GM12878 (cell line): ENCODE measurements around the gene FUBP3. TPM values are rescaled to one million over a fixed set of nuclear protein-coding genes. Genes with fewer than 3 reads are reported as not detected.

Experiments used
- ATAC-seq: fragments of 200-7000 bp; cut with Tn5 transposase; 3 replicates; pipeline ENCODE4 v1.9.1; 2020; ENCODE audit warnings: mild to moderate bottlenecking, moderate library complexity
- BruUV-seq: library from RNA; stranded (reverse); fragments of 400-500 nt; replicated peaks from 2 replicates; lab custom pipeline; 2021; lab: Mats Ljungman, UMichigan
- CTCF ChIA-PET: fragments of 300-600 bp; sonication (Branson Sonifier 250); formaldehyde crosslinking; extraction: SDS; loops from one replicate; lab custom pipeline; 2021; ENCODE audit warnings: inconsistent platforms; lab: Yijun Ruan, JAX
- POLR2A ChIA-PET: fragments of 350-600 bp; formaldehyde crosslinking; extraction: SDS; loops from one replicate; lab custom pipeline; 2021; ENCODE audit warnings: inconsistent platforms; lab: Charles Lee
- RAD21 ChIA-PET: fragments of 300-600 bp; sonication (Branson Sonifier 250); formaldehyde crosslinking; loops from one replicate; lab custom pipeline; 2023; ENCODE audit warnings: antibody characterized with exemption; ENCODE audit not compliant: unreplicated experiment; lab: Charles Lee
- SMC1A ChIA-PET: fragments of 300-600 bp; sonication (Branson Sonifier 250); formaldehyde crosslinking; loops from one replicate; lab custom pipeline; 2023; ENCODE audit not compliant: unreplicated experiment, uncharacterized antibody; lab: Charles Lee
- DNase-seq: peaks from one replicate; pipeline ENCODE4 v3.0.0-alpha.2; 2011; ENCODE audit warnings: low read depth, low spot score
- FAIRE-seq: peaks from 3 replicates; lab custom pipeline; 2011; peaks lifted over from hg19 to GRCh38; lab: Jason Lieb, UNC
- H2AFZ ChIP-seq: 2 replicates; pipeline ENCODE4 v1.6.0; 2011; ENCODE audit warnings: low read depth, low read length, control low read depth; ENCODE audit not compliant: control insufficient read depth
- H3K27ac ChIP-seq: 2 replicates; pipeline ENCODE4 v1.5.1; 2011; ENCODE audit warnings: control low read depth; ENCODE audit not compliant: control insufficient read depth, insufficient read depth
- H3K27me3 ChIP-seq, 2 experiments: replicated peaks in 1 of 2; 2 replicates each; pipeline versions ENCODE4 v1.6.0 to v1.6.1; 2011; ENCODE audit warnings: low read length in 1 of 2; ENCODE audit not compliant: control insufficient read depth in 2 of 2, insufficient read depth in 2 of 2
- H3K36me3 ChIP-seq, 2 experiments: 2 replicates each; pipeline ENCODE4 v1.5.1; 2011; ENCODE audit warnings: low read length in 1 of 2; ENCODE audit not compliant: control insufficient read depth in 2 of 2, insufficient read depth in 2 of 2
- H3K4me1 ChIP-seq: 2 replicates; pipeline ENCODE4 v1.6.1; 2011; ENCODE audit warnings: mild to moderate bottlenecking, low read length, moderate library complexity, mixed read lengths; ENCODE audit not compliant: control insufficient read depth, insufficient read depth
- H3K4me2 ChIP-seq: 2 replicates; pipeline ENCODE4 v1.6.0; 2011; ENCODE audit warnings: control low read depth; ENCODE audit not compliant: control insufficient read depth, insufficient read depth
- H3K4me3 ChIP-seq: fragments of 200-600 bp; sonication (generic); 2 replicates; pipeline ENCODE4 v1.5.1; 2016
- H3K79me2 ChIP-seq: 2 replicates; pipeline ENCODE4 v1.6.0; 2011; ENCODE audit warnings: low read length; ENCODE audit not compliant: control insufficient read depth, insufficient read depth
- H3K9ac ChIP-seq: 2 replicates; pipeline ENCODE4 v1.8.0; 2011; ENCODE audit warnings: low read length, control low read depth, mixed read lengths; ENCODE audit not compliant: control insufficient read depth, insufficient read depth
- H3K9me3 ChIP-seq: replicated peaks from 3 replicates; pipeline ENCODE4 v1.5.1; 2011; ENCODE audit warnings: mild to moderate bottlenecking, low read length; ENCODE audit not compliant: control insufficient read depth, insufficient read depth
- H4K20me1 ChIP-seq: 2 replicates; pipeline ENCODE4 v1.6.0; 2011; ENCODE audit not compliant: control insufficient read depth, insufficient read depth
- BHLHE40 ChIP-seq, 2 experiments: fragments of 450-650 bp in 1 of 2; IDR thresholded peaks; 2 replicates each; pipeline ENCODE4 v1.6.1; 2011 to 2017; ENCODE audit warnings: low read depth in 2 of 2, borderline replicate concordance in 1 of 2, improper control_type of control experiment in 1 of 2, low read length in 1 of 2, mild to moderate bottlenecking in 1 of 2
- CEBPB ChIP-seq, 2 experiments: fragments of 150-350 bp in 1 of 2; IDR thresholded peaks; 2 replicates each; pipeline ENCODE4 v1.6.1; 2012 to 2014; ENCODE audit warnings: low read depth in 2 of 2, low read length in 2 of 2, borderline replicate concordance in 1 of 2, inconsistent platforms in 1 of 2
- CHD4 ChIP-seq: fragments of 200-600 bp; sonication (generic); IDR thresholded peaks from 2 replicates; pipeline ENCODE4 v1.6.1; 2016; ENCODE audit warnings: mild to moderate bottlenecking
- EP300 ChIP-seq, 2 experiments: fragments of 150-350 bp in 1 of 2; IDR thresholded peaks; 2 replicates each; pipeline ENCODE4 v1.6.1; 2011 to 2012; ENCODE audit warnings: low read depth in 2 of 2, low read length in 2 of 2, borderline replicate concordance in 1 of 2, improper control_type of control experiment in 1 of 2, inconsistent platforms in 1 of 2; ENCODE audit not compliant: control insufficient read depth in 1 of 2
- ESRRA ChIP-seq: IDR thresholded peaks from 2 replicates; pipeline ENCODE4 v1.6.1; 2012; ENCODE audit warnings: mild to moderate bottlenecking, low read length, improper control_type of control experiment
- KAT2A ChIP-seq: conservative IDR thresholded peaks from 2 replicates; pipeline ENCODE4 v1.6.1; 2011; ENCODE audit warnings: low read depth, low read length; ENCODE audit not compliant: control insufficient read depth
- NR2C1 ChIP-seq: fragments of 450-650 bp; IDR thresholded peaks from 2 replicates; pipeline ENCODE4 v1.6.1; 2017; ENCODE audit warnings: antibody characterized with exemption, mild to moderate bottlenecking, moderate library complexity
- SREBF2 ChIP-seq: IDR thresholded peaks from 2 replicates; pipeline ENCODE4 v1.6.1; 2012; ENCODE audit warnings: mild to moderate bottlenecking, low read length
- ZNF24 ChIP-seq: fragments of 450-650 bp; IDR thresholded peaks from 2 replicates; pipeline ENCODE4 v1.6.1; 2017; ENCODE audit warnings: antibody characterized with exemption, mild to moderate bottlenecking
- WGBS: methylation state at CpG from one replicate; pipeline ENCODE4 v1.1.6; 2016; ENCODE audit warnings: low lambda C conversion rate; ENCODE audit not compliant: insufficient replicate concordance, insufficient coverage; ENCODE audit errors: missing lambda C conversion rate; 5-methylcytosine and 5-hydroxymethylcytosine counted together
- in situ Hi-C: fragments of 300-500 bp; cut with MboI; formaldehyde crosslinking; loops from 9 replicates; pipeline ENCODE4 v1.14.3; 2018; ENCODE audit warnings: mixed read lengths
- intact Hi-C: fragments of 100-400 bp; cut with micrococcal nuclease; formaldehyde crosslinking; loops from one replicate; pipeline ENCODE4 v1.14.2; 2022; ENCODE audit not compliant: unreplicated experiment
- polyA plus RNA-seq, 11 experiments: library from polyadenylated mRNA; depleted of rRNA in 4 of 11; unstranded in 6 of 11; stranded (reverse) in 5 of 11; fragments of >200 nt; fragmentation: Nextera tagmentation in 4 of 11; fragmentation: Illumina TruSeq in 1 of 11; extraction: Ambion mirVana in 4 of 11; extraction: Trizol in 1 of 11; gene quantifications; 1 replicate in 1 of 11; 2 replicates in 10 of 11; pipeline versions ENCODE4 v1.2.1 to v1.2.3, GENCODE V29; 2011 to 2016; ENCODE audit warnings: inconsistent platforms in 2 of 11, missing spikeins in 2 of 11, low read depth in 1 of 11
- total RNA-seq, 4 experiments: library from RNA; depleted of rRNA in 3 of 4; stranded (reverse); fragments of >200 nt in 3 of 4; fragmentation: Illumina TruSeq in 1 of 4; extraction: Trizol in 1 of 4; gene quantifications; 2 replicates each; pipeline versions ENCODE4 v1.2.1 to v1.2.3, GENCODE V29; 2013 to 2021

The FUBP3 gene
- total and polyA plus RNA-seq, 10 of the 15 experiments (the other 5 are each of a cell fraction or from before 2014, with no cell fraction given): 2.4 to 49.4 (median 37.2) TPM

GRCh38 chr9:130666393-130667119 is 87.2 kb downstream of the FUBP3 start:
- WGBS: 28% methylated on average over 50 of the region's 60 CpGs
- H3K27me3 ChIP-seq: peaks cover 14 to 26% of the 10 kb centered on the region in 2 experiments
- no TSS peak for BruUV-seq
- no peak overlapping the region for H3K4me3 ChIP-seq
- no peaks in the 10 kb centered on the region for H3K4me1 ChIP-seq
- ATAC-seq: no peak
- ChIA-PET CTCF (no interaction called here), POLR2A (no interaction called here), RAD21 (no interaction called here), SMC1A (no interaction called here)
- H3K9ac ChIP-seq: no peak overlapping the region
- H3K27ac ChIP-seq: no peak overlapping the region
- H3K36me3 ChIP-seq: no peaks in the 10 kb centered on the region
- intact Hi-C loops (no loop called here), in situ Hi-C loops (no loop called here)
- no peaks in the 10 kb centered on the region for H3K9me3 ChIP-seq
- no peak for DNase-seq
- no peak overlapping the region for H2AFZ ChIP-seq
- no peak overlapping the region for H3K4me2 ChIP-seq
- TF ChIP-seq KAT2A (no peak), EP300 (IDR thresholded peaks at IDR 0.05; ENCODE audit: borderline replicate concordance in 1 of 2, control insufficient read depth in 1 of 2, low read depth in 2 of 2, low read length in 2 of 2) (no peak), ESRRA (no peak), CEBPB (IDR thresholded peaks at IDR 0.05; ENCODE audit: borderline replicate concordance in 1 of 2, low read depth in 2 of 2, low read length in 2 of 2) (no peak), ZNF24 (no peak), NR2C1 (no peak), BHLHE40 (IDR thresholded peaks at IDR 0.05; ENCODE audit: borderline replicate concordance in 1 of 2, low read depth in 2 of 2, low read length in 1 of 2) (no peak), CHD4 (no peak), SREBF2 (no peak)
- no peaks in the 10 kb centered on the region for H3K79me2 ChIP-seq
- no peaks in the 10 kb centered on the region for H4K20me1 ChIP-seq
- FAIRE-seq: no peak
